Measurements from ENCODE around the gene NRCAM. TPM values are rescaled to one million over a fixed set of nuclear protein-coding genes. Genes with fewer than 3 reads are reported as not detected.
A peak's percentile ranks its signal among the peaks of the same experiment; 100 is the strongest.
"Not testable (repeated sequence)": the region's sequence is repeated elsewhere in the genome, so short reads cannot be mapped to it uniquely, and the experiment has no call there.

NRCAM gene
- 0.14 TPM for total RNA-seq
- long read RNA-seq: 0 reads

- no peak for TF ChIP-seq CTCF (IDR thresholded peaks at IDR 0.05; ENCODE audit: borderline replicate concordance)
- intact Hi-C loops (cut with micrococcal nuclease): no loop called here
- Histone ChIP-seq H3K4me3 (peak within 1 kb of the TSS; percentile 67), H3K4me1 (peaks cover 26% of the 10 kb centered on the region), H3K36me3 (no peaks in the 10 kb centered on the region), H3K27ac (replicated peaks) (no peak within 1 kb of the TSS), H3K9me3 (replicated peaks) (no peaks in the 10 kb centered on the region), H3K27me3 (ENCODE audit: low read depth) (peaks cover 87% of the 10 kb centered on the region)
- no peak for DNase-seq
Observed at GRCh38 chr7:108455998-108456677, at the start of gene NRCAM. Gene NRCAM (minus strand): TSS chr7:108456436. CDS start chr7:108240064, 216,372 bp downstream.

- H3K4me1 ChIP-seq: peaks cover 11% of the 10 kb centered on the region
- intact Hi-C loops (cut with micrococcal nuclease); H3K9me3 ChIP-seq (replicated peaks); DNase-seq; H3K4me3 ChIP-seq; H3K27me3 ChIP-seq (ENCODE audit: low read depth); H3K27ac ChIP-seq (replicated peaks): not testable (repeated sequence)
- H3K36me3 ChIP-seq: peaks cover 46% of the 10 kb centered on the region
Observed at GRCh38 chr7:108504576-108504975, 48.3 kb upstream of the NRCAM start.

GRCh38 chr7:108503112-108504026 lies 47.1 kb upstream of the NRCAM start:
- peaks cover 54% of the 10 kb centered on the region for H3K36me3 ChIP-seq
- no peak for DNase-seq
- H3K27me3 ChIP-seq (ENCODE audit: low read depth): no peaks in the 10 kb centered on the region
- H3K4me1 ChIP-seq: peaks cover 11% of the 10 kb centered on the region
- no peak for TF ChIP-seq CTCF (IDR thresholded peaks at IDR 0.05; ENCODE audit: borderline replicate concordance)
- H3K9me3 ChIP-seq (replicated peaks): no peaks in the 10 kb centered on the region
- H3K4me3 ChIP-seq: no peak overlapping the region
- H3K27ac ChIP-seq (replicated peaks): no peak overlapping the region
- intact Hi-C loops (cut with micrococcal nuclease): no loop called here

- Histone ChIP-seq H3K4me3 (no peak overlapping the region), H3K27me3 (ENCODE audit: low read depth) (no peaks in the 10 kb centered on the region), H3K36me3 (peaks cover 60% of the 10 kb centered on the region), H3K9me3 (replicated peaks) (no peaks in the 10 kb centered on the region), H3K27ac (replicated peaks) (no peak overlapping the region), H3K4me1 (peaks cover 11% of the 10 kb centered on the region)
- TF ChIP-seq CTCF (IDR thresholded peaks at IDR 0.05; ENCODE audit: borderline replicate concordance): no peak
- no peak for DNase-seq
- intact Hi-C loops (cut with micrococcal nuclease): loop anchor here (5.0 kb wide), 1 partner anchor 317 kb away; no protein-coding TSS in a partner anchor
Observed at GRCh38 chr7:108499566-108499965, 43.3 kb upstream of the NRCAM start.

GRCh38 chr7:108498481-108498880 lies 42.2 kb upstream of the NRCAM start:
- H3K27me3 ChIP-seq (ENCODE audit: low read depth): no peaks in the 10 kb centered on the region
- no peak for DNase-seq
- TF ChIP-seq CTCF (IDR thresholded peaks at IDR 0.05; ENCODE audit: borderline replicate concordance): no peak
- intact Hi-C loops (cut with micrococcal nuclease): loop anchor here (5.0 kb wide), 1 partner anchor 316 kb away; no protein-coding TSS in a partner anchor
- H3K4me1 ChIP-seq: peaks cover 3% of the 10 kb centered on the region
- no peaks in the 10 kb centered on the region for H3K9me3 ChIP-seq (replicated peaks)
- H3K36me3 ChIP-seq: peaks cover 62% of the 10 kb centered on the region
- no peak overlapping the region for H3K4me3 ChIP-seq
- no peak overlapping the region for H3K27ac ChIP-seq (replicated peaks)
